NCI-H2029 treated with DMSO at 0.1 percent for 48 hours (cell line): Measurements from ENCODE around the gene ABHD17A.
A peak's percentile ranks its signal among the peaks of the same experiment; 100 is the strongest.

Source experiments
- DNase-seq: peaks from one replicate; lab custom pipeline; 2025; lab: John Stamatoyannopoulos, UW

ABHD17A gene

DNA sequence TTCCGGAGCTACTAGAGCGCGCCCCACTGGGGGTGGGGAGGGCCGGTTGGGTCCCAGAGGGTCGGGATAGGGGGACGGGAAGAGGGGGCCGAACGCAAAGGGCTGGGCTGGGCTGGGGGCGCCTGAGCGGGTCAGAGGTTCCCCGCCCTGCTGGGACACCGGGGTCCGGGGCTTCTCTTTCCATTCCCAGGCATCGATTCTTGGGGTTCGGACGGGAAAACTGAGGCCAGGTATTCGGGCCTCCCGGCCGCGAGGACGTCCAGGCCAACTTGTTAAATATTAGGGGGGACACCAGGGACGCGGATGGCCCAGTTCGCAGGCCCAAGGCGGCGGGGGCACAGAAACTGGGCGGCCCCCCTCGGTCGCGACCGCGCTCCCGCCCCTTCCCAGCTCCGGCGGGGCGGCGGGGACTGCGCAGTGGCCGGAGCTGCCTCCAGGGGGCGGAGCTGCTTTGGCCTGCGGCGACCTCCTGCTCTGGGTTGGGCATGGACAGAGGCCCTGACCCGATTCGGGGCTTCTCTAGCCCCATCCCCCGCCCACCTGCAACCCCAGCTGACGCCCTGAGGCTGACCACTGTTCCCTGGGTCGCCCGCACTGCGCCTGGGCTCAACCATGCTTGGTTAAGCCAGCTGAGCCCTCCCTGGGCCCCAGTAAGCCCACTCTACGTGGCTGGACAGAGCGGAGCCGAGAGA, 20.7 kb downstream of the ABHD17A start:
- DNase-seq = no peak

DNA sequence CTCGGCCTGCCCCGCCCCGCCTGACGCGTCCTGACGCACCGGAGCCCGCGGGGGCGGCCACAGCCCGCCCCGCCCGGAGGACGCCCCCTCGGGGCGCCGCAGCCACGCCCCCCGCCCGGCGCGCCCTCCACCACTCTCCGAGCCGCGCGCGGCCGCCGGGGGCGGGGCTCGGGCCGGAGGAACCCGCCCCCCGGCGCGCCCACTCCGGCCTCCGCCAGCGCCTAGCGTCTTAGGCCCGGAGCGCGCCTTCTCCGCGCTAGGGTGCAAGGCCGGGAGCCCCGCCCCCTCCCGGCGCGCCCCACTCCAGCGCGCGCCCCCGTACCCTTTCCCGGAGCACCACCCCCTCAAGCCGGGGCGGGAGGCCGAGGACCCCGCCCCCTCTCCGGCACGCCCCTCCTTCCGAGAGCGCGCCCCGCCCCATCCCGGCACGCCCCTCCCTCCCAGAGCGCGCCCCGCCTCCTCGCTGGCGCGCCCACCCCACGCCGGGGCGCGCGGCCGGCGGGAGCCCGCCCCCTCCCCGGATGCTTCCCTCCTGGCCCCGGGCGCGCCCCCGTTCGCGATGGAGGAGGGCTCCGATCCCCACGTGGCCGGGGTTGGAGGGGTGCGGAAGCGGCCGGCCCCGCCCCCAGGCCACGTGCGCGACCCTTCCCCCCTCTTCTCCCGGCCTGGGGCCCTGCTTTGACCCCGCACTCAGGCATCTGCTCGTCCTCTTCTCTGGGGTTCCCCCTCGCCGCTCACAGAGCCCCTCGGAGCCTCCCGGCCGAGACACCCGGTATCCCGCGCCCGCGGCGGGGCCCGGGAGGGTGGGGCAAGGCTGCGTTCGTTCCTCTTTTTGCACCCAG, 21.4 kb downstream of the ABHD17A start:
- peak; percentile 81 for DNase-seq

DNA sequence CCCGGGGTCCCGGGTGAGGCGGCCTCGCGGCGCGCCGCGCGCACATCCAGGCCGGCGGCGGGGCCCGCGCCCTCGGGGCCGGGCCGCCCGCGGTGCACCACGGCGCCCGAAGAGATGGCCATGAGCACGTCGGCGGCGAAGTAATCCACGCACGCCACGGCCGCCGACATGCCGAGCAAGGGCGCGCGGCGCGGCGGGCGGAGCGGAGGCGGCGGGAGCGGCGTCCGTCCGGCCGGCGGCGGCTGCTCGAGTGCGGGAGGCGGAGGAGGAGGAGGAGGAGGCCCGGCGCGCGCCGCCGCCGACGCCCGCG, 22.0 kb downstream of the ABHD17A start, which contains the start of gene KLF16:
Gene KLF16 (minus strand): TSS at position 252 of the 310 bp plus-strand sequence. CDS start 82 bp downstream, at position 170.
- no peak for DNase-seq

DNA sequence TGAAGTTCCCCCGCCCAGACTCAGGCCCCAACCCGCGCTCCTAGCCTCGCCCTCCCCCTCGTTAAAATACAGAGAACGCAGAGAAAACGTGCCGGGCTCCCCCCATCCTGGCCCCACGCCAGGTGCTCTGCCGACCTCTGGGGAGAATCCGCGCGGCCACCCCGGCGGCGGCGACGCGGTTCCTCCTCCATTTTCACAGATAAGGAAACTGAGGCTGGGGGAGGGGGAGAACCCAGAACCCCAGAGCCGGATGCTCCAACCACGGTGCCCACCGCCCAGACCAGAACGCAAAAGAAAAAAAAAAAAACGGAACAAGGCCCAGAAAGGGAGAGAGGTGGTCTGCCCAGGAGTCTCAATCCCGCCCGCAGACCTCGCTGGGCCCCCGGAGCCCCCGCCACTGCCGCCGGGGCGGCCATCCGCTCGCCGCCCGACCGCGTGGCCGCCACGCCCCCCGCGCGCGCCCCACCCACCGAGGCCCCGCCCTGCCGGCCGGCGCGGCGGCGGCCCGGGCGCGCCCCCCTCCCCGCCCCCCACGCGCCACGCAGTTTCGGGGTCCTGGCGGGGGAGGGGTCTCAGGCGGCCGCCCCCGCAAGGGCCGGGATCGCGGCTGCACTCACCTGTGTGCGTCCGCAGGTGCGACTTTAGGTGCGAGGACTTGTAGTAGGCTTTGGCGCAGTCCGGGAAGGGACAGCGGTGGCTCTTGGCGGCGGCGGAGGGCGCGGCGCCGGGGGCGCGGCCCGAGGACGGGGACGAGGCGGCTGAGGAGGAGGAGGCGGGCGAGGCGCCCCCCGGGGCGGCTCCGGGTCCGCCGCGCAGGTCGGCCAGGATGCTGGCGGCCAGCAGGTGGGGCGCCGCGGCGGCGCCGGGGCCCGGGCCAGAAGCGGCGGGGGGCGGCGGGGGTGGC, 22.6 kb downstream of the ABHD17A start:
- no peak for DNase-seq

DNA sequence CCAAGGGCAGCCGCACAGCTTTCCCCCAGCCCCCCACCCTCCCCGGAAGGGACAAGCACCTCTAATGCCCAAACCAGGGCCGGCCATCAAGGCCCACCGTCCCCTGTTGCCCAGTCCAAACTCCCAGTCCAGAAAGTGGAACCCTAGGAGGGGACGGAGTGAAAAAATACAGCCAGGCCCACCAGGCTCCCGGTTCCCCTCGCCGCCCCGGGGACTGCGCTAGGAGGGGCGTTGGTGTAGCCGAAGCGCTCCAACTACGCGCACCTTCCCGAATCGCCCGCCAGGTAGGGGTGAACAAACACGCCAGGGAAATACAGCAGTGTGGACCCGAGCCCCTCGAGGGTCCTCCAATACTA, 23.2 kb downstream of the ABHD17A start:
- DNase-seq = no peak

DNA sequence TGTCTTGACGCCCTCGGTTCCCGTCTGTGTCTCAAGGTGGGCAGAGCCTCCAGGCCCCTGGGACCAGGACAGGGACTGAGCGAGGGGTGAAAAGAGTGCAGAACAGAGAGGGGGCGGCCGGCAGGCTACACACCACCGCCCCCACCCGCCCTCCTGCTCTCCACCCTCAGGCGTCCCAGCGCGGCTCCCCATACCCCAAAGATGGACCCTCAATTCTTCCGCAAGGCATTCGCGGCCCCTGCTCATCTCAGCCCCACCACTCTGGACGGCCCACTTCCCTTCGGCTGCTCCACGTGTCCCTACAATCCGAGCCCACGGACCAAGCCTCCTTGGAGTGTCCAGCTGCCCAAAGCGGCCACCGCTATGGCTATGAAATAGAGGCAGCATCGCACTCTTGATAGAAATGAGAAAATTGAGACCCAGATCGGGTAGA, 23.7 kb downstream of the ABHD17A start:
- DNase-seq = no peak

DNA sequence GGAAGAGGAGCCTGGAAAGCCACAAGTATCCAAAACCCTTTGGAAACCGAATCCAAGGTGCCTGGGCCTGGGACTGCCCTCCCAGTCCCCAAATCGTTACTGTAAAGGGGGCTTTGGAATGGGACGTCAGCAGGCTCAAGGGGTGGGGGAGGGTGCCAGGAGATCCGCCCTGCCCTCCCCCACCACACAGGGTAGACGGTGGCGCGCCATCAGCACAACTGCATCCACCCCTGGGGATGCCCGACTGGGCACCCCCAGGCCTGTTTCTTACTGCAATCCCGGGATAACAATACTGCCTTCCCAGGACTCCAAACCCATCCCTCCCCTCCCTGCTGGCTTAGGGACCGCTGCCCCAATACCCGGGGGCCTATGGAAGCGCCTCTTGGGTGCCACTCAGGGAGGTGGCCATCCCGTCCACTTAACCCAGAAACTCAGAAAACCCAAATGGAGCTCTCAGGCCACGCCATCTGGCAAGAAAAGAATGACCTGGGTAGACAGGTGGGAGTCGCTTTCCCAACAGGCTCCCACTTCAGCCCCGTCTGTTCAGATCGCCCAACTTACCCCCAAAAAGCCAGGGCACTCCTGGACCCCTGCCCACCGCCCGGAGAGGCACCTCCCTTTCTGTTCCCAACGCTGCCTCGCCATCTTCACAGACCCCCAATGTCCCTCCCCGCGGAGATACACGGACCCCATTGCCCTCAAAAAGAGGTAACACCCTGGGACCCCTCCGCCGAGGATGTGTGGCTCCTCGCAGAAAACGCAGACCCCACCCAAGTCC, 24.3 kb downstream of the ABHD17A start:
- DNase-seq = no peak

DNA sequence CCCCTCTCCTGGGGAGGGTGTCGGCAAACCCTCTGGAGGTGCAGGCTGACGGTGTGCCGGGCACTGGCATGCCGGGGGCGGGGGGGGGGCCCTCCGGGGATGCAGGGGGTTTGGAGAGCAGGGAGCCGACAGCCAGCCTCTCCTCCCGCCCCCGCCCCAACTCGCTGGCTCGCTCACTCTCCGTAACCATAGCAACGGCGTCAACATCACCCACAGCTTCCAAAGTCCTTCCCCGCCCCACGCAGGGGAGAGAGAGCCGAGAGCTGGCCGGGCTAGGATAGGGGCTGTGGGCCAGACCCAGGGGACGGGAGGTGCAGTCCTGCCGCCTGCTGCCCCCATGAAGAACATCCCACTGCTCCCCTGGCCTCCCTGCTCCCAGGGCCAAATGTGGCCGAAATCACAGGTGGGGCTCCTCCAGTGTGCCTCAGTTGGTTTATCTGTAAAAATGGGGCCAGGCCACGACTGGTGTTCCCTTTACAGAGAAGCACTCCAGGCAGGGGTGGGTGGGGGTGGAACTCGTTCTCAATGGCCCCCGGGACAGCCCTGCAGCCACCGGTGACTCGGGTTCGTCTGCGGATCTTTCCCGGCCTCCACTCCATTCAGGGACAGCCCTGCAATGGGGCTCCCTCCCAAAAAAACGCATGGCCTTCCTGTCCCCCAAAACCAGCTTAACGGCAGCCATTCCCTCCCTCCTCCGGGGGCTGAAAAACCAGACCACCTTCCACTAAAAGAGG, 25.1 kb downstream of the ABHD17A start:
- no peak for DNase-seq

DNA sequence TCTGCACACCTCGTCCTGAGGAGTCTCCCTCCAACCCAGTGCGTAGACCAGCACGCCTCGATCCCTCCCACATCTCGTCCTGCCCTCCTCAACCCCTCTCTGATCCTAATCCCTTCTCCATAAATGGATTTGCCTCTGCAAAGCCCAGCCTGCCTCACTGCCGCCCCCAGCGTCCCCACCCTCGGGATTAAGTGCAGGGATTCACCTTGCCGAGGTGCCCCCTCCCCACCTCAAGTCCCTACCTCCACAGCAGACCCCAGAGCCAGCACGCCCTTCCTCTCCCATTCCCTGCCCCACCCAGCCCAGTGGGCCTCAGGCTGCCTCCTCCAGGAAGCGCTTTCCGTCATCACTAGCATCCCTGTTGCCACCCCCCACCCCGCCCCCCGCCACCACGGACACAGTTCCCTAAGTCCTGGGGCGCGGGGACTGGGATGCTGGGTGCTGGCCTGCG, 25.9 kb downstream of the ABHD17A start:
- no peak for DNase-seq

DNA sequence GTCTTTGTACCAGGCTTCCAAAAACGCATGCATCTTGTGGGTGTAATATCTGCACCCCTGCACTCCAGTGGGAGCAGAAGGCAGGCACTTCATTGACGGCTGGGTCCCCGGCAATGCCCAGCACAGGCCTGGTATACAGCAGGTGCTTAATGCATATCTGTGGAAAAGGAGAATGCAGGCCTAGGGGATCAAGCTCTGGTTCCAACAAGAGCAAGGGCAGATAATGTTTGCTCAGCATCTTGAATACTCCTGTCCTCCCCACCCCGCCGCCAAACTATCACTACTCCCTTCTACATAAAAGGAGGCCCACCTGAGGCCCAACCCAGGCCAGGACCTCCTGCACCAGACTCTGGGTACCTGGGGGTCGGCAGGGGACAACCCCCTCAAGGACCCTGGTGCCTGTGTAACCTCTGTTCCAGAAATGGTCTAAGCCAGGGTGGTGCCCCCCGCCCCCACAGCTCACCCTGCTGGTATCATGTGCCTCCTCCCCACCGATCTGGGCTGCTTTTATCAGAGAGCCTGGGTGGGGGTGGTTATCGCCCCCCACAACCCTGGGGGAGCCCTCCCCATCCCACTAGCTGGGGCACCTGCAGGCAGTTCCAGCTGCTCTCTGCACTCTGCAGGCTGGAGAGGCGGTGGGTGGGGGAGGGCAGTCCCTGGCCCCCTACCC, 26.7 kb downstream of the ABHD17A start:
- no peak for DNase-seq

DNA sequence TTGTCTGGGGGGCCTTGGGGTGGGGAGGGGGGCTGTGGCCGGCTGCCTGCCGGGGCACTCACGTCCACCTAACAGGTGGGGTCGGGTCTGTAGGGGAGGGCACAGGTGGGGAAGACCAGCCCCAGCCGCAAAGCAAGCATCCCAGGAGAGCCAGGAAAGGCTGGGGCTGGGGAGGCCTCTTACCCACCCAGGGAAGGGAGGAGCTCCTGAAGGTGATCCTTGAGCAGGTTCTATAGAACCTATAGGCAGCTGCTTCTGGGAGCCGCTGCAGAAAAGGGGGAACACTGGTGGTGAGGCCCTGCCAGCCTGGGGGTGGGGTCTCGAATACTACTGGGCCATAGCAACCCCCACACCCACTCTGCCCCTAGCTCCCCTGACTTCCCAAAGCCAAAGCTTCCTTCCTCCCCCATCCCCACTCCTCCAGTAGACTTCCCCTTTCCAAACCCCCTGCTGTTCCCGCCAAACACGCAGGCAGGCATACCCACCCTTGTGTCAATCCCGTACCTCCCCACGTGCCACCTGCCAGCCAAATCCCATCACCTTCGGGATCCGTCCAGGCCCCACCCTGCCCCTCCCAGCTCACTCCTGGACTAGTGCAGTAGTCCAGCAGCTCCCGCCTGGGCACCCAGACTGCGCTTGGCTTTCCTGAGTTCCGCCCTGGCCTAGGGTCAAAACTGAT, 27.5 kb downstream of the ABHD17A start:
- no peak for DNase-seq

DNA sequence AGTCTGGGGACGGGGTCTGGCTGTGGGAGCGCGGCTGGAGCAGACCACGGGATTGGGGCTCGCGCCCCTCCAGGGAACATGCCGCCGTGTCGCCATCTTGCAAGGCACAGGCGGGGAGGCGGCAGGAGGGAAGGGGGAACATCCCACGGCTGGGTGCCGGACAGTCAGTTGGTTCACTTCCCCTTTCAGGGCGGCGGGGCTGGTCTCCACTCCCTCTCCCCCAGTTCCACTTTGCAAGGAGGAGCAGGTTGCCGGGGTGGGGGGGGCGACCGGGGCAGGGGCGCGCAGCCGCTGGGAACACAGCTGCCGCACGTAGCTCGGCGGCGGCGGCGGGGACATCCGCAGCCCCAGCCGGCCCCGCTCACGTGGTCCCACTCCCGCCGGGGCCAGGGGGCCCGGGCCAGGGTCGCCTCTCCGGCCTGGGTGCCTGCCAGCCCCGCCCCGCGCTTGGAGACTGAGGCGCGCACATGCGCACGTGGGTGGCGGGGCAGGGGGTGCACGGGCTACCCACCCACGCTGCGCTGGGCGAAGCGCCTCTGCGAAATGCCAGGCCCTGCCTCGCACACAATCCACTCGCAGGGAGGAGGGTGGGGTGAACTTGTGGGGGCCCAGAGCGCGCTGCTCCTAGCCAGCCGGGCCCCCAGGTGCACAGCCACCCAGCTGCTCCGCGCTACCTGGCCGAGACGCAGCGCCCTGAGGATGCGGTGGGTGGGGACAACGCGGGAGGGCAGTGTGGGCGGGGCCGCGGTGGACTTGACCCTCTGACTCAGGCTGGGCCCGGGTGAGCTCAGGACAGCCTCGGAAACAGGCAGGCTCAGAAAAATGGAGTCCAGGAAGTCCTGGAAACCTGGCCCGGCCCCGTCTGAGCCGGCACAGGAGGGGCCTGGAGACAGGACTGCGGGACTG, 28.3 kb downstream of the ABHD17A start:
- no peak for DNase-seq

DNA sequence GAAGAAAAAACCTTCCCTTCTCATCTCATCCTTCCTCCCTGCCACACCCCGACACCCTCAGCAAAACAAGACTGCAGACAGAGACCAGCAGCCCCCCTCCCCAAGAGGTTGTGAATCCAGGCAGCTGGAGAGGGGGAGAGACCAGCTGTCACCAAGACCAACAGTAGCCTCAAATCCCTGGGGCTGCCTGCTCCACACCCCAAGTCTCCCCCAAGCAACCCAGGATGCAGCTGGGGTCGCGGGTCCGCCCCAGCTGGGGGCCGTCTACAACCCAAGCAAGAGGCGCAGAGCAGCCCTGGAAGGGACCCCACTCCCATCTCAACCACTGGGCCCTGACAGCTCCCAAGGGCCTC, 29.0 kb downstream of the ABHD17A start:
- DNase-seq = no peak

DNA sequence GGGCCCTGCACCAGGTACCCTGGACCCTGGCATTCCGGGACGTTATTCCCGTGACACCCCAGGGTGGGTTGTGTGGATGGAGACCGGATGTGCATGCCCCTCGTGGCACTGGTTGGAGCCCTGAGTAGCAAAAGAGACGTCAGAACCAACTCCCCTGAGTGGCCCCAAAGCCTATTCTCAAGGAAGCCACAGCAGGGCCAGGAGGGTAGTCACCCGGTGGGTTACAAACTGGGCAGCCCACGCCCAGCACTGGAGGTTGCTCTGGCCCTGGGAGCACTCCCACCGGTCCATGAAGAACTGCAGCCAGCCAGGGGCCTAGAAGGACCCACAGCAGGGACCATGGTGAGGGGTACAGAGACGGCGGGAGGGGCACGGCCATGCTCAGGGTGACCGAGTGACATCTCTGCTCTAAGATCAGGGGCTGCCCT, 29.5 kb downstream of the ABHD17A start:
- DNase-seq = no peak

DNA sequence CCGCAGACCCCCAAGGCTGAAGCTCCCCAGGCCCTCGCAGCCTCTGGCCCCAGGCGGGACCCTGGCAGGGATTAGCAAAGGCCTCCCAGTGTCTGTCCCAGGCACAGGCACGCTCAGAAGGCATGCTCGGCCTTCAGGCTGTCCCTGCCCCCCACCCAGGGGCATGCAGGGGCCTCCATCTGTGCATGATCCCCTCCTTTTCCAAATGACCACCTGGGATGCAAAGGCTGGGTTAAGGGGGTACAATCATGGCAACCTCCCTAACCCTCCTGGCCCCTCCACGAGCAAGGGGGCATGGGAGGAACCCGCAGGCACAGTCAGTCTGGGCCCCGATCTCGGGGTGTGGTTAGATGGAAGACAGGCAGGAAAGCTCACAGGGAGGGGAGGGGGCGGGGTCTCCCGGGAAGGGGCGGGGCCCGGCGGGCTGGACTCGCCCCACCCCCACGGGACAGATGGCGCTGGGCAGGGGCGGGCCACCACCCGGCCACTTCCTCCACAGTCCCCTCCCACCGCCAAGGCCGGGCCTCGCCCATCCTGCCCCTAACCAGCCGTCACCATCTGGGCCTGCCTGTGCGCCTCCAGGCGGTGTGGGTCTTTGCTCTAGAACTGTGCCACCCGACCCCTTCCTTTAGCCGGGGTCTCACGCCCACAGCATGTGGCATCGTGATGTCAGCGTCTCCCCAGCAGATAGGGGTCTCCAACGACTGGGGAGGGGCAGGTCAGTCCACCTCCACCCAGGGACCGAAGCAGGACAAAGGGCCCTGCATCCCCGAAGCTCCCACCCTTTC, 30.1 kb downstream of the ABHD17A start:
- DNase-seq = no peak

DNA sequence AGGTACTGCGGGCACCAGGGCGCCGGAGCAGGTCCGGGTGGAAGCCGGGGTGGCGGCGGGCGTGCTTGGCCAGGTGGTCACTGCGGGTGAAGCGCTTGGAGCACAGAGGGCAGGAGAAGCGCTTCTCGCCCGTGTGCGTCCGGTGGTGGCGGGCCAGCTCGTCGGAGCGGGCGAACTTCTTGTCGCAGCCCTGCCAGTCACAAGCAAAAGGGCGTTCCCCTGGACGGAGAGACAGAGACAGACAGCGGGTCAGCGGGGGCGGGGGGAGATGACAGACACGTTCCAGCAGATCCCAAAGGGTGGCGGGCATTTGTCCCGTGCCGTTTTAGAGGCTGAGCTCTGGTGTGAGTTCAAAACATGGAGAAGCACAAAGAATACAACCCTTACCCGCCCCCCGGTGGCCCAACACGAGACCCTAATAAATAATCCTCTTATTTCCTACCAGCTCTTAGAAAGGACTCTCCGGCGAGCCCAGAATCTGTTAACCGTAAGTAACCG, 30.7 kb downstream of the ABHD17A start:
- DNase-seq = no peak

DNA sequence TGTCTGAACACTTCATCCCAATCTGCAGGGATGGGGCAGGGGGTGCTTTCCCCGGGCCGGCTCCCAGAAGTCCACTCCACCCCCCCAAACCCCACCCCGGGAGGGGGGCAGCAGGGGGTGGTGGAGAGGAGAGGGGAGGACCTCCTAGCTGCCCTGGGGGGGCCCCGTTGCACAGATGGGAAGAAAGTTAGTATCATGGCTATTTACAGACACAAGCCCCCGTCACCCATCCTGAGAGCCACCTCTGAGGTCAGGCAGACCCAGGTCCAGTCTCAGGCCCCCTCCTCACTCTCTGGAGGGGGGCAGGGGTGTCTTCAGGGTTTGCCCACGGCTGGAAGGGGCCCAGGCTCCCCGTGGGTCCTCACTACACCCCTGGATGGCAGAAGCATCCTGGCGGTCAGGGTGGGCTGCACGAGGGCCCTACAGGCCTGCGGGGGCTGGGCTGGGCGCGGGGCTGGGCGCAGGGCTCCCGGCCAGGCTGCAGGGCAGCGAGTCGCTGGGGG, 31.2 kb downstream of the ABHD17A start:
- DNase-seq = no peak
